Measurements from ENCODE around the gene CDH18.

CDH18 gene

DNA sequence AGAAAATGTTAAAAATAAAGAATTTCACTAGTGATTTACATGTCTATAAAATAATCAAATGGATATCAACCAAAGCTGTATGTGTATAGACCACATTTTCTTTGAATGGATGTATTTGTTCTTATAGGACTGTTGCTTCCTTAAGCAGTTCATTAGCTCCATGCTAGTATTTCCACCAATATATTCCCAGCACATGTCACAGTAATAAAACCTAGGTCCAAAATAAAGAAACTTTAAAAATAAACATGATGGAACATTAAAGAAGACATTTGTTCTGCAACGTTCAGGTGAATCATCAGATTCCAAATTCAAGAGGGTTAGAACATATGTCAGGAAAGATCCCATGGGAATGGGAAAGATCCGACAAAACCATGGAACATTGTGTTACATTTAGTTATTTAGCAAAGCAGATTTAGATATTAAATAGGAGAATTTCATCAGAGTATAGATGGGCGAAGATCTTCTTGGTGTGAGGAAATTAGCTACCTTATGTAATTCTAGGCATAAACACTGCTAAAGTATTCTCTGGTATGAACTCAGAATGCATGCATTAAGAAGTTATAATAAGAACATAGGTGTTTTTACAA, 490.7 kb downstream of the CDH18 start:
- Histone ChIP-seq H3K4me2 (ENCODE audit: insufficient read depth, low read length) (no peak overlapping the region), H3K79me2 (ENCODE audit: insufficient read depth, low read length) (no peaks in the 10 kb centered on the region), H3K4me1 (ENCODE audit: insufficient read depth, low read length) (no peaks in the 10 kb centered on the region), H3K36me3 (ENCODE audit: insufficient read depth, low read length) (no peaks in the 10 kb centered on the region), H4K20me1 (ENCODE audit: insufficient read depth, low read length) (no peaks in the 10 kb centered on the region), H3K9me3 (ENCODE audit: insufficient read depth, low read length, severe bottlenecking) (no peaks in the 10 kb centered on the region), H3K27me3 (ENCODE audit: insufficient read depth, low read length, poor library complexity) (no peaks in the 10 kb centered on the region), H3K27ac (ENCODE audit: low read length) (no peak overlapping the region), H2AFZ (ENCODE audit: low read depth, low read length) (no peak overlapping the region), H3K4me3 (ENCODE audit: low read depth in 1 of 2, low read length in 2 of 2) (no peak overlapping the region), H3K9ac (ENCODE audit: low read depth, low read length) (no peak overlapping the region)
- ATAC-seq (ENCODE audit: insufficient read depth, low read depth) (no peak), DNase-seq (no peak)
- TF ChIP-seq CTCF (IDR thresholded peaks at IDR 0.05; ENCODE audit: borderline replicate concordance, extremely low read depth, low read length, poor library complexity, severe bottlenecking) (no peak), EZH2 (IDR thresholded peaks at IDR 0.05; ENCODE audit: borderline replicate concordance, low read depth, low read length, severe bottlenecking) (no peak)

DNA sequence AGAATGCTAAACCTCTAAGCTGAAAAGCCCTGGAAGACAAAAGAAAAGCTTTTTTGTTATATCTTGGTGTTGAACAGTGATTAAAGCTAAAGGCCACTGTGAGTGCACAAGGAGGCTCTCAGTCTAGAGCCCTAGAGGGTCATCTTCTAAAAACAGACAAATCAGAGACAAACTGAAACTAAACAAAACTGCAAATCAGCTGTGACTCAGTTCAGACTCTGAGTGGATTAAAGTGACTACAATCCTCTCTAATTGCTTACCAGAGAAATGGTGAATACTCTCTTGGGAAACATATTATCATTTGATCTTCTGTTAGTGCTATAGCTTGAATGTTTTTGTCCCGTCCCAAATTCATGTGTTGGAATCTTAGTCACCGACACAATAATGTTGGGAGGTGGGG, 491.9 kb downstream of the CDH18 start:
- Histone ChIP-seq H3K27ac (ENCODE audit: low read length) (no peak overlapping the region), H3K79me2 (ENCODE audit: insufficient read depth, low read length) (no peaks in the 10 kb centered on the region), H4K20me1 (ENCODE audit: insufficient read depth, low read length) (no peaks in the 10 kb centered on the region), H3K36me3 (ENCODE audit: insufficient read depth, low read length) (no peaks in the 10 kb centered on the region), H3K9me3 (ENCODE audit: insufficient read depth, low read length, severe bottlenecking) (no peaks in the 10 kb centered on the region), H3K4me3 (ENCODE audit: low read depth in 1 of 2, low read length in 2 of 2) (no peak overlapping the region), H3K9ac (ENCODE audit: low read depth, low read length) (no peak overlapping the region), H3K27me3 (ENCODE audit: insufficient read depth, low read length, poor library complexity) (no peaks in the 10 kb centered on the region), H3K4me2 (ENCODE audit: insufficient read depth, low read length) (no peak overlapping the region), H3K4me1 (ENCODE audit: insufficient read depth, low read length) (no peaks in the 10 kb centered on the region), H2AFZ (ENCODE audit: low read depth, low read length) (no peak overlapping the region)
- DNase-seq (no peak), ATAC-seq (ENCODE audit: insufficient read depth, low read depth) (no peak)
- TF ChIP-seq CTCF (IDR thresholded peaks at IDR 0.05; ENCODE audit: borderline replicate concordance, extremely low read depth, low read length, poor library complexity, severe bottlenecking), result no peak
- TF ChIP-seq EZH2 (IDR thresholded peaks at IDR 0.05; ENCODE audit: borderline replicate concordance, low read depth, low read length, severe bottlenecking), result no peak

GRCh38 chr5:19492861-19493260, 495.1 kb downstream of the CDH18 start:
- Histone ChIP-seq H3K27ac (ENCODE audit: low read length) (no peak overlapping the region), H3K36me3 (ENCODE audit: insufficient read depth, low read length) (no peaks in the 10 kb centered on the region), H3K79me2 (ENCODE audit: insufficient read depth, low read length) (no peaks in the 10 kb centered on the region), H3K9ac (ENCODE audit: low read depth, low read length) (no peak overlapping the region), H3K4me1 (ENCODE audit: insufficient read depth, low read length) (no peaks in the 10 kb centered on the region), H3K27me3 (ENCODE audit: insufficient read depth, low read length, poor library complexity) (no peaks in the 10 kb centered on the region), H4K20me1 (ENCODE audit: insufficient read depth, low read length) (no peaks in the 10 kb centered on the region), H2AFZ (ENCODE audit: low read depth, low read length) (no peak overlapping the region), H3K4me2 (ENCODE audit: insufficient read depth, low read length) (no peak overlapping the region), H3K4me3 (ENCODE audit: low read depth in 1 of 2, low read length in 2 of 2) (no peak overlapping the region), H3K9me3 (ENCODE audit: insufficient read depth, low read length, severe bottlenecking) (no peaks in the 10 kb centered on the region)
- TF ChIP-seq EZH2 (IDR thresholded peaks at IDR 0.05; ENCODE audit: borderline replicate concordance, low read depth, low read length, severe bottlenecking) (no peak), CTCF (IDR thresholded peaks at IDR 0.05; ENCODE audit: borderline replicate concordance, extremely low read depth, low read length, poor library complexity, severe bottlenecking) (no peak)
- ATAC-seq (ENCODE audit: insufficient read depth, low read depth), result no peak
- no peak for DNase-seq

- no peak overlapping the region for H3K27ac ChIP-seq (ENCODE audit: low read length)
- no peaks in the 10 kb centered on the region for H4K20me1 ChIP-seq (ENCODE audit: insufficient read depth, low read length)
- H3K27me3 ChIP-seq (ENCODE audit: insufficient read depth, low read length, poor library complexity), result no peaks in the 10 kb centered on the region
- no peak overlapping the region for H3K9ac ChIP-seq (ENCODE audit: low read depth, low read length)
- H2AFZ ChIP-seq (ENCODE audit: low read depth, low read length), result no peak overlapping the region
- no peak overlapping the region for H3K4me2 ChIP-seq (ENCODE audit: insufficient read depth, low read length)
- no peak for ATAC-seq (ENCODE audit: insufficient read depth, low read depth)
- DNase-seq, result no peak
- no peaks in the 10 kb centered on the region for H3K79me2 ChIP-seq (ENCODE audit: insufficient read depth, low read length)
- H3K36me3 ChIP-seq (ENCODE audit: insufficient read depth, low read length), result no peaks in the 10 kb centered on the region
- H3K4me1 ChIP-seq (ENCODE audit: insufficient read depth, low read length), result no peaks in the 10 kb centered on the region
- H3K9me3 ChIP-seq (ENCODE audit: insufficient read depth, low read length, severe bottlenecking), result no peaks in the 10 kb centered on the region
- no peak overlapping the region for H3K4me3 ChIP-seq (ENCODE audit: low read depth in 1 of 2, low read length in 2 of 2)
- TF ChIP-seq CTCF (IDR thresholded peaks at IDR 0.05; ENCODE audit: borderline replicate concordance, extremely low read depth, low read length, poor library complexity, severe bottlenecking) (no peak), EZH2 (IDR thresholded peaks at IDR 0.05; ENCODE audit: borderline replicate concordance, low read depth, low read length, severe bottlenecking) (no peak)
These were observed 499.2 kb downstream of the CDH18 start for GRCh38 chr5:19488786-19489185.

Measured in DND-41 (cell line).